ENCODE data around the gene KCNH4.
"Not testable (repeated sequence)": the region's sequence is repeated elsewhere in the genome, so short reads cannot be mapped to it uniquely, and the experiment has no call there.

KCNH4 gene

GRCh38 chr17:42193969-42194899, 13.3 kb upstream of the KCNH4 start, which contains the start of gene GHDC:
GHDC (minus strand) TSS chr17:42194494; CDS start chr17:42193581, 913 bp downstream.
- peak; percentile 86 for DNase-seq

GRCh38 chr17:42193216-42193968, 12.4 kb upstream of the KCNH4 start:
- DNase-seq: no peak

DNA sequence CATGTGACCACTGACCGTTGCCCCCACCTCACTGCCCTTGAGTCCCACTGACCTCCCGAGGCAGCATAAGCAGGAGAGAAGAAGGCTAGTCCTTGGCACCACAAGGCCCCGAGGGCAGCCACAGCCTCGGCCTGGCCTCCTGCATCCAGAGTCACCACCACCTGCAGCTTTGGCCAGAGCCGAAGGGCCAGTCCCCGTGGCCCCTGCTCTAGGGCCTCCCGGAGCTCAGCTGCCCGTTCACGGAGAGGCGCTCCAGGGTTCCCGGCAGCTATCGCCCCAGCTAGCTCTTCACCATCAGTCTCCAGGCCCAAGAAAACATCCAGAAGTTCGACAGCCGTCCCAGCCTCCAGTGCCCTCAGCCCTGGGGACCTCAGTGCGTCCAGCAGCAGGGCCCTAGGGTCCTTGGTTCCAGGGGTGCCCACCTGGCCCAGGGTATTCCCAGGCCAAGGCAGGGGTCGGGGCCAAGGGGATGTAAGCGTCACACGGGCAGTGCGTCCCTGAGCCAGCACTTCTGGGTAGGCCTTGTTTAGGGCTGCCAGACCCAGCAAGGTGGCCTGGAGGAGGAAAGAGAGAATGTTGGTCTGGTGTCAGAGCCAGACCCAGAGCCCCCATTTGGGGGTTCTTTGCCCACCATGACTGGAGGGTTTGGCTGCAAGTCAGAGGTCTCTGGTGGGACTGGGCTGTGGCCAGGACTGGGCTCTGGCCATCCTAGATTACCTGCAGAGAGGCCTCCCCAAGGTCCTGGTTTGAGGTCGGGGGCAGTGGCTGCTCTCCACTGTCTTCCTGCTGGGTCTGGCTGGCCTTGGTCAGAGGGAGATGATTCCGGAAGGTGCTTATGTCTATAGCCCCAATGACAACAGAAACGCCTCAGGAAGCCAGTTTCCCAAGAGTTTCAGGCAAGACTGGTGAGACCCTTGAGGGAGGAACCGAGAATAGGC, 11.5 kb upstream of the KCNH4 start:
- DNase-seq: no peak

- DNase-seq: no peak
These were observed 10.3 kb upstream of the KCNH4 start for GRCh38 chr17:42191275-42191608.

DNA sequence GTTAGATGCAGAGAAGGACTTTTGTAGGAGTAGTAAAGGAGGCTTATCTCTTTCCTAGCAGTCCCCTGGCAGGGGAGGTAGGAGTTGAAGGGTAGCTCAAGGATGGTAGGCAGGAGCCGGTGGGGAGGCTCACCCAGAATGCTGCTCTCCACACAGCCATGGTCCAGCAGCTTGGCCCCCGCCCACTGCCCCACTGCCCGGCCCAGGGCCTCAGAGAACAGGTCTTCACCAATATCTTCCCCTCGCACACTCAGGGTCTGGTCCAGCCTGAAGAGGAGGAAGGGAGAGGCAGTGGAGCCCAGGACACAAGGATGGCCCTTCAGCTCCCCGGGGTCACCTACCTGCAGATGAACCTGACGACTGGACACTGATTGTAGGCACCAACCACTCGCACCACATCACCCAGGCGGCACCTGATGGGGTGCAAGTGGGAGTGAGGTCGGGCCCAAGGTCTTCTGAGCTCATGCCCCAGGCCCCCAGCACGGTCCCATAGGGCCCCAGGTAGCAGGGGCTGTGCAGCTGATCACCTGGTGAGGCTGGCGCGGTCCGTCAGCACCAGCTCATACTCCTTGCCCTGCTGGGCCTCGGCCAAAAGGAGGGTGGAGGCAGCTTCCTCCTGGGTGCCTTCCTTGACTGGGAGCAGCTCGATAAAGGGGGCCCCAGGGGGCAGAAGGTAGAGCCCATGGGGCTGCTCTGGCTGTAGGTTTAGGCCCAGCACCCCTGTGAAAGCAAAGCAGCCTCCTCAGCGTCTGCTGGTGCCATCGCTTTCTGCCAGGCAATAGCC, 9.7 kb upstream of the KCNH4 start:
- DNase-seq: no peak

GRCh38 chr17:42189651-42189965, 8.7 kb upstream of the KCNH4 start:
- DNase-seq: no peak

DNA sequence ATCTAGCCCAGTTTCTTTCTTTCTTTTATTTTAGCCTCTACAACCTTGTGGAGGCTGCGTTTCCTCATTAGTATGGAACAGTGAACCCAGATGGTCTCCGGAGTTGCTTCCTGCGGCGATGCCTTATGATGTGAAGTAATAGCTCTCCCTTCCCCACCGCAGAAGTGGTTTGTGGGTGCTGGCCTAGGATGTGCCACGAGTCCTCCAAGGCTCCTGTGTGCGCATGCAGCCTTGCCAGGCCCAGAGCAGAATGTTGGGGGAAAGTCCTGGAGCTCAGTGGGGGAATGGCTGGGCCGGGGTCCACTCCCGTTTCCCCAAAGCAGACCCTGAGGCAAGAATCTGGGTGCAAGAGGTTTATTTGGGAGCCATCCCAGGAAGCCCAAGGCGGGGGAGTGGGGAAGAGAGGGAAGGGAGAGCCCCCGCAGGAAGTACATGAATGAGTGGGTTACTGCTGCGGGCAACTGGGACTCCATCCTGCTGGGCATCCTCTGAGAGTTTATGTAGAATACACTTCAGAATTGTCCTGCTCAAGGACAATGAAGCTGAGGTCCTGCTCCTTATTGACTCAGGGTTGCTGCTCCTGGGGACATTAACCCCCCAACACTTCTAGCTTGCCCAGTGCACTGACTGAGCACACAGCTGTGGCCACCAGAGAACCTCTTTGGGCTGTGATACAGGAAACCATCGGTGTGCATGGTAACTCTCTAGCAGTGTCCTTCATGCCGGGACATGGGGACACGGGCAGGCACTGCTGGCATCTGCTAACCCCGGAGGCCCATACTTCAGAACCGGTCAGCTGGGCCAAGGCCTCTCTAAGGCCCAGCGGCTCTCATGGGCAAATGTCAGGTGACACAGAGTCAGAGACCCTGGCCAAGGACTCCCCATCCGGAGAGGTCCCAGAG, 8.1 kb upstream of the KCNH4 start:
- no peak for DNase-seq

DNA sequence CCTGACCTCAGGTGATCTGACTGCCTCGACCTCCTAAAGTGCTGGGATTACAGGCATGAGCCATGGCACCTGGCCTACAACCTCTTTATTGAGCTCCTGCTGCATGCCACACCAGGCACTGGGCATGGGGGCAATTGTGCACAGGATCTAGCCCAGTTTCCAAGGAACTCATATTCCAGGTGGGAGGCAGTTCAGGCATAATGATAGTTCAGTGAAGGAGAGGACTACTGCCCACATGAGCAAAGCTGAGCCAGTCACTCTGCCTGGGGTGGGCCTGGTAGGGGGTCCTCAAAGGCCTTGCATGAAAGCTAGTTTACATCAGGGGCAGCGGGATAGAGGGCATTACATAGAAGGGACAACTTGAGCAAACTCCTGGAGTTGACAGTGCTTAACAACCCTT, 6.9 kb upstream of the KCNH4 start:
- DNase-seq: no peak

DNA sequence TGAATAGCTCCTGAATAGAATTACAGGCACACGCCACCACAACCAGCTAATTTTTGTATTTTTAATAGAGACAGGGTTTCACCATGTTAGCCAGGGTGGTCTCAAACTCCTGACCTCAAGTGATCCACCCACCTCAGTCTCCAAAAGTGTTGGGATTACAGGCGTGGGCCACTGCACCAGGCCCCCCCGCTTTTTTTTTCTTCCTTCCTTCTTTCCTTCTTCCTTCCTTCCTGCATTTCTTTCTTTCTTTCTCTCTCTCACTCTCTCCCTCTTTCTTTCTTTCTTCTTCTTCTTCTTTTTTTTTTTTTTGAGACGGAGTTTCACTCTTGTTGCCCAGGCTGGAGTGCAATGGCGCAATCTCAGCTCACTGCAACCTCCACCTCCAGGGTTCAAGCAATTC, 5.2 kb upstream of the KCNH4 start:
- DNase-seq: not testable (repeated sequence)

DNA sequence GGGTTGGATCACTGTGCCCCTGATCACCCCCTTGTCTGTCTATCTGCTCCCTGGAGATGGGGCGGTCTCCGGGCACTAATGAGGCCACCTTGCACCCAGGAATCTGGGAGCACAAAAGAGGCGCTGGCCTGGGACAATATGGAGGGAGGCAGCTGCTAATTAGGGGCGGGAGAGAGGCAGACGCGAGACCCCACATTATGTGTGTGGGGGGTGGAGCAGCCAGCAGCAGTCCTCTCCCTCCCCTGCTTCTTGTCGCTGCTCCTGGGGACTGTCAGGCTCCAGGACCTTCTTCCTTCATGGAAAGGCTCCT, 4.6 kb upstream of the KCNH4 start:
- DNase-seq: no peak

DNA sequence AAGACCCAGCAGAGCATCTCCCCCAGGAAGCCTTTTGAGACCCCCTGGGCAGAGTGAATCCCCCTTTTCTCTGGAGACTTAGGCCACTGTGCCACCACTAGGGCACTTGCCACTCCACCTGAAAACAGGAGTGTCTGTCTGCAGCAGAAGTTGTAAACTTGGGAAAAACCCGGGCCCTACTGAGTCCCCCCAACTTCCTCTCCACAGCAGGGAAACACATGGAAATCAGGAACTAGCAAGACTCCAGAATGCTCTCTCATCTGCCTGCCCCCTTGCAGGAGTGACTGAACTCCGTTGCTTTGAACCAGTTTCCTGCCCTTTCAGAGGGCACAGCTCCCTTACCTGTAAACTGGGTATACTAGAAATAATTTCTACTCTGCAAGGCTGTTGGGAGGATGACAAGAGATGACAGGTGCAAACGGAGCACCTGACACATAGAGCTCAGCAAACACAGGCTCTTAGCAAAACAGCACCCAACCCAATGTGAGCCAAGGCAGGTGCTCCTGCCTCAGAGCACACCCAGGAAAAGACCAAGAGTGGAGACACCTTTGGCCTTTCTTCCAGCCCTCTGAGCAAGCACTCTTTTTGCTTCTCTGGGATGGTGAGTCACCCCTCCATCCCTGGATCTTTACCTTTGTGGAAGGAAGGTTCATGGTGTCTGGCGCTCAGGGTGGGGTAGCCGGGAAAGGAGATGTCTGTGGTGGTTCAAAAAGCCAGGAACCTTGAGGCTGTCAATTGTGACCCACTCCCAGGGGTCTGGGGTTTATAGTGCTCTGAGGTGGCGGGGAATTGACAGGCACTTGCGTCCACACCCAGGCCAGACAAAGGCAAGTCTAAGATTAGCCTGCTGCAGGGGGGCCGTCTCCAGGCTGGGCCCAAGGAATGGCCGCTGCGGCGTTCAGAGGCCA, 4.0 kb upstream of the KCNH4 start, which contains the start of gene HCRT:
HCRT (minus strand) TSS at position 740 of the 908 bp plus-strand sequence; CDS start at position 653, 87 bp downstream.
- no peak for DNase-seq

DNA sequence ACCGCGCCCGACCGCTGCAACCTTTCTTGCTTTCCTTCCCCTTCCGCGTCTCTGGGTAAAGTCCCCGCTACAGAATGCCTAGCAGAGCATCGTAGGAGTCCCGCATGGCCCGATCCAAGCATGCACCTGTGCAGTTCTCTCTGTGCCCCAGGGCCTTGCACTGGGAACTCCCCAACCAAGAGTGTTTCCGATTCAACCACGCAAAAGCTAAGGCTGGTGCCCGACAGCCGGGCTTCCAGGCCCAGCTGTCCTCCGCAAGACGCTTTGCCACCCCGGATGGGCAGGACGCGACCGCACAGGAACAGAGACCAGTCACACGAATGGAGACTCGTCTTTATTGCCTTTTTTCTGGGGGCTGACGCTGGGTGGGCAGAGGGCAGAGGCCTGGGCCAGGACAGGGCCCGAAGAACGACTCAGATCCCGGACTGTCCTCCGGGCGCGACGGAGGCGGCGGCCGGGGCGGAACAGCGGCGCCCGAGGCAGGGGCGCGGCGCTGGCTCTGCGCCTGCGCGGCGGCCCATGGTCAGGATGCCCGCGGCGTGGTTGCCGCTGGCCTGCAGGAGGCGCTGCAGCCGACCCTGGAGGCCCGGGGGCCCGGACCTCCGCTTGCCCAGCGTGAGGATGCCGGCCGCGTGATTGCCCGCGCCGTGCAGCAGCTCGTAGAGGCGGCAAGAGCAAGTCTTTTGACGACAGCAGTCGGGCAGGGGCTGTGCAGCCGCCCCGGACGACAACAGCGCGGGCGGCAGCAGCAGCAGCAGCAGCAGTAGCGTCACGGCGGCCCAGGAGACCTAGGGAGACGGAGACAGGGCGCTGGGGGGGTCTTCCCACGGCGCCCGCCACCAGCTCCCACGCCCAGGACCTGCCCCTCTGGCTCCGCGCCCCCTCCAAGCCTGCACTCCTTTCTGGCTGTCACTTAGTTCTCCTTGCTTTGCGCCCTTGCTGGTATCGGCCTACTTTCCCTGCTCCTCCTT, 3.1 kb upstream of the KCNH4 start:
- DNase-seq: peak; percentile 76

DNA sequence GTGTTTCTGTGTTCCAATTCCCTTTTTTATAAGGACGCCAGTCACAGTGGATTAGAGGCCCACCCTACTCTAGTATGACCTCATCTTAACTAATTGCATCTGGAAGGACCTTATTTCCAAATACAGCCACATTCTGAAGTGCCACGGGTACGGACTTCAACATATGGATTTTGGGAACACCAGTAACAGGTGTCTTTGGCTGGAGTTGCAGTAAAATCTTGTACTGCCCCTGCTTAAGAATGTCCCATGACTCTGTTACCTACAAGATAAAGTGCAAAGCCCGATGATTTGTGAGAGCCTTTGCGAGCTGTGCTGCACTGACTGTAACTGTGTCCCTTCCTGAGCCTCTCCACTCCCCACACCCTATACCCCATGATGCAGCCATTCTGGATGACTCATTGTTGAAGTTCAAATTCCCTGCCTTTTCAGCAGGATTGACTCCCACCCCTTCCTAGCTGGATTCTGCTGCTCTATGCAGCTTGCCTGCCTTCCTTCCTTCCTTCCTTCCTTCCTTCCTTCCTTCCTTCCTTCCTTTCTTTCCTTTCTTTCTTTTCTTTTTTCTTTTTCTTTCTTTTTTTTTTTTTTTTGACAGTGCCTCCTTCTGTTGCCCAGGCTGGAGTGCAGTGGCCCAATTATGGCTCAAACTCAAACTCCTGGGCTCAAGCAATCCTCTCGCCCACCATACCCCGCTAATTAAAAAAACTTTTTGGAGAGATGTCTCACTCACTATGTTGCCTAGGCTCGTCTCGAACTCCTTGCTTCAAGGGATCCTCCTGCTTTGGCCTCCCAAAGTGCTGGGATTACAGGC, 2.2 kb upstream of the KCNH4 start:
- no peak for DNase-seq

GRCh38 chr17:42181851-42182207, 887 bp upstream of the KCNH4 start:
- no peak for DNase-seq

DNA sequence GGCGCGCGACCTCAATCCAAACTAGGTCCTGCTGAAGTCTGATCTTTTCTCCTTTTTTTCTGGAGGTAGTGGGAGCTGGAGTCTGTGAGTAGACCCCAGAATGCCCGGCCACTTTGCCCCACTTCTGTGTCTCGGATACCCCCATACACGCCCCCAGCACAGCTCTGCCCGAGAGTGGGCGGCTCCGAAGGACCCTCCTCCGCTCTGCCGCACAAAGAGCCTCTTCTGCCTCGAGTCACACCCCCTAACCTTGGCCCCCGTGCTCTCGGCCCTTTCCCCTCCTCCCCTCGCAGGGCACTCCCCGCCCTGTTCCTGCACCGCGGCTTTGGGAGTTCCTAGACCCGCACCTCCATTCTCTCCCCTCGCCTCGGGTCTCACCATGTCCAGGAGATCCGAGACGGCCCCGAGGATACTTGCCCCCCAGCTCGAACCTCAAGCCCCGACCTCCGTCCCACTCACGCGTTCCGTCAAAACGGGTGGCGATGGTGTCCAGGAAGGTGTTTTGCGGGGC, 476 bp downstream of the KCNH4 start:
- DNase-seq: no peak

- peak; percentile 59 for DNase-seq
These were observed 981 bp downstream of the KCNH4 start for GRCh38 chr17:42179911-42180410.

DNA sequence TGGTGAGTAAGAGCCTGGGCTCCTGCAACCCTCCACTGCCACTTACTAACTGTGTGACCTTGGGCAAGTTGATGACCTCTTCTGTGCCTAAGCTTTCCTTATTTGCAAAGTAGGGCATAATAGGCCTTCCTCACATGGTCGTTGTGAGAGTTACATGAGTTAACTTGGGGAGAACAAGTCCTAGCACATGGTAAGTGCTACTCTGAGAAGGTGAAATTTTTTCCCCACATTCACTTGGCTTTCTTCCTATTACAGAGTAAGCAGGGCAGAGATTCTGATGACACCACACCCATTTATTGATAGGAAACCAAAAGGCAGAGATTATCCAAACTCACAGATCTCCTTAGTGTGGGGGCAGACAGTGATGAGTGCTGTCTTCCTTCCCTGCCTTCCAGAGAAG, 1.6 kb downstream of the KCNH4 start:
- no peak for DNase-seq

GRCh38 chr17:42178817-42179216, 2.1 kb downstream of the KCNH4 start:
- no peak for DNase-seq
